ENCODE data around the gene CELA2A. TPM values are rescaled to one million over a fixed set of nuclear protein-coding genes. Genes with fewer than 3 reads are reported as not detected.

Gene CELA2A
- total and polyA plus RNA-seq, 10 of the 15 experiments (the other 5 are each of a cell fraction or from before 2014, with no cell fraction given), result 0.90 TPM; not detected in 9

GRCh38 chr1:15442119-15442518 lies 14.4 kb upstream of the CELA2A start:
- Histone ChIP-seq H3K4me3 (no peak overlapping the region), H3K79me2 (ENCODE audit: control insufficient read depth, insufficient read depth, low read length) (no peaks in the 10 kb centered on the region), H2AFZ (ENCODE audit: control insufficient read depth, low read depth, low read length) (no peak overlapping the region), H3K4me1 (ENCODE audit: control insufficient read depth, insufficient read depth, low read length) (no peaks in the 10 kb centered on the region), H3K27ac (ENCODE audit: control insufficient read depth, insufficient read depth) (no peak overlapping the region), H4K20me1 (ENCODE audit: control insufficient read depth, insufficient read depth) (no peaks in the 10 kb centered on the region), H3K27me3 (replicated peaks in 1 of 2; ENCODE audit: control insufficient read depth in 2 of 2, insufficient read depth in 2 of 2, low read length in 1 of 2) (no peaks in the 10 kb centered on the region; a peak in 1 of 4 replicates), H3K9me3 (replicated peaks; ENCODE audit: control insufficient read depth, insufficient read depth, low read length) (no peaks in the 10 kb centered on the region), H3K9ac (ENCODE audit: control insufficient read depth, insufficient read depth, low read length) (no peak overlapping the region), H3K4me2 (ENCODE audit: control insufficient read depth, insufficient read depth) (no peak overlapping the region), H3K36me3 (ENCODE audit: control insufficient read depth in 2 of 2, insufficient read depth in 2 of 2, low read length in 1 of 2) (no peaks in the 10 kb centered on the region)
- intact Hi-C loops (cut with micrococcal nuclease; ENCODE audit: unreplicated experiment), result no loop called here
- no peak for TF ChIP-seq E2F8 (IDR thresholded peaks at IDR 0.05; ENCODE audit: low read depth, partially characterized antibody)
- TF ChIP-seq TAF1 (IDR thresholded peaks at IDR 0.05; ENCODE audit: borderline replicate concordance, low read depth, low read length), result no peak
- no peak for TF ChIP-seq PKNOX1 (IDR thresholded peaks at IDR 0.05)
- TF ChIP-seq ZSCAN29 (IDR thresholded peaks at IDR 0.05), result no peak
- SMC1A ChIA-PET (ENCODE audit: uncharacterized antibody, unreplicated experiment), result interaction anchor here (1.6 kb wide), 1 partner anchor 119 kb away, joined by 4 read pairs; no protein-coding TSS in a partner anchor
- DNase-seq (ENCODE audit: low read depth, low spot score) (no peak), FAIRE-seq (no peak), ATAC-seq (no peak)
- 60% methylated on average over 8 of the region's 8 CpGs for WGBS (ENCODE audit: insufficient coverage, insufficient replicate concordance, low lambda C conversion rate, missing lambda C conversion rate)
- in situ Hi-C loops (cut with MboI), result no loop called here
- no TSS peak for BruUV-seq (replicated peaks)
- RAD21 ChIA-PET (ENCODE audit: unreplicated experiment), result no interaction called here
- CTCF ChIA-PET, result interaction anchor here (0.9 to 1.6 kb wide), 2 partner anchors 10 to 14 kb away, joined by 3 to 6 read pairs; no protein-coding TSS in a partner anchor
- POLR2A ChIA-PET, result interaction anchor here (1.1 kb wide), 1 partner anchor 11 kb away, joined by 3 read pairs; no protein-coding TSS in a partner anchor
